HepG2 (cell line): Measurements from ENCODE around the gene TNFAIP1.

Experiments used
- FUBP1 ChIP-seq: sonication (generic); formaldehyde crosslinking; IDR thresholded peaks from 2 replicates; pipeline ENCODE4 v1.5.1; 2020; ENCODE audit warnings: missing genetic modification reagents, mild to moderate bottlenecking, borderline replicate concordance
- MXI1 ChIP-seq: IDR thresholded peaks from 3 replicates; pipeline ENCODE4 v1.6.1; 2012; ENCODE audit warnings: low read depth, low read length, inconsistent platforms, borderline replicate concordance
- SUZ12 ChIP-seq: fragments of 150-350 bp; IDR thresholded peaks from 2 replicates; pipeline ENCODE4 v1.6.1; 2014; ENCODE audit warnings: low read depth, low read length
- TCF12 ChIP-seq, 2 experiments: fragments of 450-650 bp in 1 of 2; sonication (generic) in 1 of 2; formaldehyde crosslinking in 1 of 2; IDR thresholded peaks; 2 replicates each; pipeline versions ENCODE4 v1.6.1 to v1.8.0; 2017 to 2022; ENCODE audit warnings: antibody characterized with exemption in 1 of 2, mild to moderate bottlenecking in 1 of 2, missing genetic modification reagents in 1 of 2, moderate library complexity in 1 of 2
- TF ChIP-seq, protein P1 (sequence below): sonication (generic); formaldehyde crosslinking; IDR thresholded peaks from 2 replicates; pipeline ENCODE4 v1.8.0; 2022; ENCODE audit warnings: low read depth, missing genetic modification reagents

DNA sequence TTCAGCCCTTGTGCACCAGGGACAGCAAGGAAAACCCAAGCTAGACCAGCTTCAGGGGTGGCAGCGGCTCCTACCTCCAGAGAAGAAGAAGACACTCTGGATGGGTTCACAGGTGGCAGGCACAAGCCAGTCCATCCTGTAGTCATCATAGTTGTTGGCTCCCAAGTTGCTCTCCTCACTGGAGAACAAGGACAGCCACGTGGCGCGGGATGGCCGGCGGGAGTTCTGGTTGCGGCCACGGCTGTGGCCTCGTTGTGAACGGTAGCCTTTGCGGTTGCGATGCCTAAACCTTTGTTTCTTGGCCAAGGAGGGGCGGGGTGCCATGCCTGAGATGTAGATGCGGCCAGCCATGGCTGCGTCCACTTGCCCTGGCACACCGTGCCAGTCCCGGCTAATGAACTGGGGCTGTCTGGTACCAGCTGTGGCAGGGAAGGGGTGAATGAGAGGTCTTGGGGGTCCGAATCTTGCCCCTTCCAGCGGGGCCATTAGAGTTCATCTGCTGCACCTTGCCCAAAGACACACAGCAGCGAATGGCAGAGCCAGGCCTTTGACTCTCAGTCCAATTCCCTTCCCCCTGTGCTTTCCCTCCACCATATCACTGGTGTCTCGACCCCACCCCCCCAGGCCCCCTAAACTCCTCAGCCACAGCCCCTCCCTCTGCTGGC, 32.2 kb downstream of the TNFAIP1 start:
- TF ChIP-seq SUZ12 (no peak), TCF12 (IDR thresholded peaks at IDR 0.05) (no peak), TCF12 (CRISPR knock-in tag; IDR thresholded peaks at IDR 0.05) (no peak), FUBP1 (CRISPR knock-in tag) (no peak), MXI1 (no peak)
- TF ChIP-seq, protein P1, sequence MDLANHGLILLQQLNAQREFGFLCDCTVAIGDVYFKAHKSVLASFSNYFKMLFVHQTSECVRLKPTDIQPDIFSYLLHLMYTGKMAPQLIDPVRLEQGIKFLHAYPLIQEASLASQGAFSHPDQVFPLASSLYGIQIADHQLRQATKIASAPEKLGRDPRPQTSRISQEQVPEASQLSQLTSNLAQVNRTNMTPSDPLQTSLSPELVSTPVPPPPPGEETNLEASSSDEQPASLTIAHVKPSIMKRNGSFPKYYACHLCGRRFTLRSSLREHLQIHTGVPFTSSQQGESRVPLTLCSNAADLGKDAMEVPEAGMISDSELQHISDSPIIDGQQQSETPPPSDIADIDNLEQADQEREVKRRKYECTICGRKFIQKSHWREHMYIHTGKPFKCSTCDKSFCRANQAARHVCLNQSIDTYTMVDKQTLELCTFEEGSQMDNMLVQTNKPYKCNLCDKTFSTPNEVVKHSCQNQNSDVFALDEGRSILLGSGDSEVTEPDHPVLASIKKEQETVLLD (CRISPR knock-in tag) = no peak
